GM18499 (cell line): Measurements from ENCODE around the gene PHF2.

Experiments used
- ATAC-seq: cut with Tn5 transposase; IDR thresholded peaks from one replicate; pipeline ENCODE4 v1.9.1; 2021; ENCODE audit warnings: moderate number of reproducible peaks; ENCODE audit not compliant: insufficient read depth, unreplicated experiment

Gene PHF2

DNA sequence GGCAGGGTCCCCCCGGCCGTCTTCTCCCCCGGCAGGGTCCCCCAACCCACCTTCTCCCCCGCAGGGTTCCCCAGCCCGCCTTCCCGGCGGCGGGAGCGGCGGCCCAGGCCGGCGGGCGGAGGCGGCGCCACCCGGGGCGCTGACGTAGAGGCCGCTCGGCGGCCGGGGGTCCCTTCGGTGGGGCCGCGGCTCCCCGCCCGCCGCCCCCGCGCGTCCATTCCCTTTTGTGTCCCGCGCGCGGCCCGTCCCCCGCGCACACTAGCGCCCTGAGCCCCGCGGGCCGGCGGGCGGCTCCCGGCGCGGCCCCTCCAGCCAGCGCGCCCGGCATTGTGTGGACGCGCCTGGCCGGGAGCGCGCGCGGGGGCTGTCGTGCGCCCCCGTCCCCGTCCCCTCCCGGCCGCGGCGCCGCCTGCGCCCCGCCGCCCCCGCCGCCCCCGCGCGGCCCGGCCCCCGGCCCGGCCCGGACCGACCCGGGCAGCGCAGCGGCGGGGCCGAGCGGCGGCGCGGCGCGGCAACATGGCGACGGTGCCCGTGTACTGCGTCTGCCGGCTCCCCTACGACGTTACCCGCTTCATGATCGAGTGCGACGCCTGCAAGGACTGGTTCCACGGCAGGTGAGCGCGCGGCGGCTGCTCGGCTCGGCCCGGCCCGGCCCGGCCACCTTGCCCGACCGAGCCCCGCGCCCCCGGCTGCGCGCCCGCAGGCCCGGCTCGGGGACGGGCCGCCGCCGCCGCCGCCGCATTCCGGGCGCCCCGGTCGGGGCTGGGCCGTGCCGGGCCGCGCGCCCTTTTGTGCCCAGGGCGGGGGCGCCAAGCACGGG is at the start of gene PHF2:
Gene PHF2, plus strand, starts transcription at position 327 of the 820 bp plus-strand sequence. Its CDS starts 190 bp downstream, at position 517.
- ATAC-seq: no peak

DNA sequence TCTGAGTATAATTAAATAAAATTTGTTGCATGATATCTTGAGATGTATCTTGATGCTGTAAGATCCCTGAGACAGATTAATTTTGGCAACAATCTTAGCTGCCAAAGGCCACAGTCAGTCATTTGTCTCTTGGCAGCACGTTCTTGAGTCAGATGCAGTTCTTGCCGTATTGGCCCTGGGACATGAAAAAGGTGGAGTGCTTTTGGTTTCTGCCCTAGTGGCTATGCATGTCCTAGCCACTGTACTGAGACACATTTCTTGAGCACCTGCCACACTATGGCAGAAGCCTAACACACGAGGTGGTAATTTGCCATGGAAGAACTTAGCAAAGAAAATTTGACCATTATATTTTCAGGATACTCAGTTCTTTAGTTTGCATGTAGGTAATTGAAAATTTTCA is 45.0 kb upstream of the PHF2 start:
- ATAC-seq: no peak

DNA sequence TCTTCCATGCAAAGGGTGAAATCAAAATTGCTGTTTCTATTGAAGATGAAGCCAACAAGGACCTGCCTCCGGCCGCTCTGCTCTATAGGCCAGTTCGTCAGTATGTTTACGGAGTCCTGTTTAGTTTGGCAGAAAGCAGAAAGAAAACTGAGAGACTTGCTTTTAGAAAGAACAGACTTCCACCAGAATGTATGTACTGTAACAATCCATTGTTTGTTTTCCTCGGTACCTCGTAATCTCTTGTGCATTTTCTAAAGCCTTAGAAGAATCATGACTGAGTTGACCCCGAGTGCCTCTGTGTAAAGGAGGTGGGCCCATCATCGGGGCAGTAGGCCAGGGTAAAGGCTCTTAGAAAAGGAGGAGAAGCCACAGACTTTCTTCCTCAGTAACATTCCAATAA is 44.2 kb upstream of the PHF2 start:
- no peak for ATAC-seq

DNA sequence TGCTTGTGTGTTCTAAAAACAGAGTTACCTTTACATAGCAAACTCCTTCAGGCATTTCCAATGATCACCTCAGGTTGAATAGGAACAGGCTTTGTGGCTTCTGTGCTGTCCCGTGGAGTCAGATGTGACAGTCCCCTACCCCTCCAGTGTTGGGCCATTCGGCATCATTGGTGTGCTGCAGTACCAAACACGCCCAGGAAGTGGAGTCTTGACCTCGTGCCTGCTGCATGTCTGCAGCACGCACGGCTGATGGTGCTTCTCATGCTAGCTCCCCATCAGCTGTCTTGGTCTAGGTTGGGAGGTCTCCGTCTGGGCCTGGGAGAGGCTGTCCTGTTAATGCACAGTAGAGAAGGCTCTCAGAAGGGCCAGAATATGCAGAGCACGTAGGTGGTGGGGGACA is 42.5 kb upstream of the PHF2 start:
- ATAC-seq: no peak

DNA sequence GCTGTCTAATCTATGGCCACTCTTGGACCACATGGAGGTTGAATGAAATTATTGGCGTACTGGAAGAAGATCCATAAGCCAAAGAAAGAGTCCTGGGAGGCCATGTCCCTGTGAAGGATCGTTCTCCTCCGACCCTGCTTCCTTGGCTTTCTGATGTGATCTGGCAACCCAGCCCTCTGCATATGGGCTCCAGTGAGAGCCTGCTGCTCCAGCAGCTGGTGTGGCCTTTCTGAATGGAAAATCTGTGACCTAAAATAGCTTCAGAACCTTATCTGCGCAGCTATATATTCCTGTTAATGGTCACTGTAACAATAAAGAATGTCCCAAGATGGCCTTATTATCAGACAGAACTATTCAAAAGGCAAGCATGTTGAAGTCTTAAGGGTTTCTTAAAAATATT is 40.2 kb upstream of the PHF2 start:
- ATAC-seq: no peak

DNA sequence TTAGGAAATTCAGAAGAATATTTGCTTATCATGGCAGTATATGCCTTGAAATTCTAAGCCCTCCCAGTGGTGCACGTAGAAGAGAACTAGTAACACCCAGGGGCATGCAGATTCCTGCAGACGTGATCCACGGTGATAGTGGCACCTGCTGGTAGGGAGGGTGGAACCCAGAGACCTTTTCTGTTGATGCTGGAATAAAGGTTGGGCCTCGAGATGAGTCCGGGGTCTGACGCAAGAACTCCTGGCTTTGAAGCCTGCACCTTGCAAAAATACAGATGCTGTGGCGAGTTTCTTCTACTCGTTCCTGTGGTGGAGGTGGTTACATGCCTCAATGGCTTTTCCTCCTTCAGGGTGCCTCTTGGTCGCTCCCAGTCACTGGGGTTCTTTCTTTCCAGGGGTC is 39.5 kb upstream of the PHF2 start:
- no peak for ATAC-seq

DNA sequence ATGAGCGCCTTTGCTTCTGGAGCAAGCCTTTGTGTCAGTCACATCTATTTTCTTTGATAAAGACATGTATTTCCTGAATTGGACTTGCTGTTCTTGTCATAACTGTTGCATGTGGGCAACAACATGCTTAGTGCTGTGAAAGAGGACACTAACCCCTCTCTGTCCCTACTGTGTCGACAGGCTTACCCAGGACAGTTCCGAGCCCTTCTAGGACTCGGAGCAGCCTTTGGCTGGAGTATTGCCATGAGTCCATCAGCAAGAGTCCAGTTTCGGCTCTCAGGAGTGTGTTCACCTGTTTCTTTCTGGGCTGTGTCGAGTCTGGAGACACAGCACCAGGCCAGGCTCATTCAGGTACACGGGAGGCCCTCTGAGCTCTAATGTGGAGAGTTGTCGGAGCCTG is 36.1 kb upstream of the PHF2 start:
- no peak for ATAC-seq

DNA sequence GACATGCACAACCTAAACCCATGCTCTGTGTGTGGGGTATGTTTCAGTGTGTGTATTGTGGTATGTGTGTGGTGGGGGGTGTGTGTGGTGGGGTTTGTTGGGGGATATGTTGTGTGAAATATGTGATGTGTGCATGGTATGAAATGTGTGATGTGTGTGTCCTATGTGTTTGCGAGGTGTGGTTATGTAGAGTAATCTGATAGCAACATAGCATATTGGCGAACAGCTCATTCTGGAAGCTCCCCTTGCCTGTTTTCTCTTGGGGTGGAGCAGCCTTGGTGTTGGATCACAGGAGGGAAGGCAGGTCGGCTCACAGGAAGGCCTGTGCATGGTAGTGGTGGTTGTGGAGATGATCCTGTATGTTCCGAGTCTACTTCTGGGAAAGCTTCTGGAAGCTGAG is 35.4 kb upstream of the PHF2 start:
- ATAC-seq: no peak

DNA sequence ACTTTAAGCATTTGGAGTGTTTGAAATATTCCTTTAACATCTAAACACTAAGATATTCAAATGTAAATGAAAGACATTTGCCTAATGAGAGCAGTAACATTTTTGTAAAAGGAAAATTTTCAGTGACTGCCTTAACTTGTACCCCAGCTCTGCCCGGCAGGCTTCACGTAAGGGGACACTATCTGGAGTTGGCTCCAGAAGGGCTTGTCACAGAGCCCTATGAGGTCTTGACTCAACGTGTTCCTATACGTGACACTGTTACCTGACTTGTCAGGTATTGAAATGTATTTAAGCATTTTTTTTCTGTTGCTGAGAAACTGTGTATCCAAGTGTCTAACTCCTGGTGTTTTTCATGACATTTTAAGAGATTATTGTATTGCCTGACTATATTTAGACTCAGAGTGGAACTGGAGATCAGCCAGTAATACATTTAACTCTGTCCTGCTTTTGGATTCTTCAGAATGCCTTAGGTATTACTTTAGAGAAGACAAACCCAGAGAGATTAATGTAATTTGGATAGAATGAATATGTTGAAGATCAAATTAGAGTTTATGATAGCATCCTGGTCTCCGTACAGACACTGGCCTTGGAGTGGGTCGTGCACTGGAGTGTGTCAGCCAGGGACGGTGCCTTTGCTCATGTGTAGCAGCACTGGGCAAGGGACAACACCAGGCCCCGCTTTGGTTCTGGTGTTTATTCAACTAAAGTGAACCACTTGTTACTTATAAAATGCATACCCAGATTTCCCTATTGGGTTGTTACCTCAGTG is 34.6 kb upstream of the PHF2 start:
- no peak for ATAC-seq

DNA sequence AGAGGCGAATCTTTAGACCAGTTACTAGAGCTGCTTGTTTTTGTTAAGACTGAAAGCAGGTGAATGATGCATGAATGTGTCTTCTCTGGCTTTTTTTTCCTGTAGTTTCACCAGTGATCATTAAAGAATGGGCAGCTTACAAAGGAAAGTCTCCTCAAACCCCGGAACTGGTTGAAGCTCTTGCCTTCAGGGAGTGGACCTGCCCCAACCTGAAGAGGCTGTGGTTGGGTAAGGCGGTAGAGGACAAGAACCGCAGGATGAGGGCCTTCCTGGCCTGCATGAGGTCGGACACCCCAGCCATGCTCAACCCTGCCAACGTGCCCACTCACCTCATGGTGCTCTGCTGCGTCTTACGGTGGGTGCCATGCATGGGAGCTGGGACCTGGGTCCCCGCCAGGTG is 33.3 kb upstream of the PHF2 start:
- ATAC-seq: no peak

DNA sequence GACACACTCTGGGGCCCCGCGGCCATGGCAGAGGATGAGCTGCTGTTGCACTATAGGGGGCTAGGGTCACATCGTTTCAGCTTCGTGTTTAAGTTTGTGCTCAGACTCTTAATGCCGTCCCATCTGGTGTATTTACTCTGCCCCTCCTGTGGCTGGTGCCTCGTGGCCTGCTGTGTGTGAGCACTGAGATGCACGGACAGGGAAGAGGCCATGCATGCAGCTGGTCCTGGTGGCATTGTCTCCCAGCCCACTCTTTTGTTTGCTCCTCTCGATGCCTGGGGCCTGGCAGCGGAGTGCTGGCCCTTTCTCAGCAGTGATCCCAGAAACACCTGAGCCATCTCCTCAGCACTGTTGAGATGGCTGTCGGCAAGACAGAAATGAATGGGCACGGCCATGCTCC is 30.0 kb upstream of the PHF2 start:
- no peak for ATAC-seq

DNA sequence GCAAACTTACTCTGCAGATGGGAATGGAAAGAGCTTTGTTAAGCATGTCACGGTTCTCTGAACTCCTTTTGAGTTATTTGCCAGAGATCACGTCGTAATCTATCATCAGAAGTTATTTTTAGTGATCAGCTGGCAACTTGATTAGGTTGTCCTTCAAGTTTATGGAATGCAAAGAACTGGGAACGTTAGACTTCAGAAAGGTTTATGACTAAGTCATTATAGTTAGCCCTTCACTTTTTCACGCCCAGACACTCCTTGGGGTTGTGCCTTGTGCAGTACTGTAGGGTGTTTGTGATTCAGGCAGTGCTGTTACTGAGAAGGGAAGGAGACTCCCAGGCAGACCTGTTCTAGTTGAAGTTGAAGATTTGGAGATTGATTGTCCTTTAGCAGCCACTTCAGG is 26.8 kb upstream of the PHF2 start:
- no peak for ATAC-seq

DNA sequence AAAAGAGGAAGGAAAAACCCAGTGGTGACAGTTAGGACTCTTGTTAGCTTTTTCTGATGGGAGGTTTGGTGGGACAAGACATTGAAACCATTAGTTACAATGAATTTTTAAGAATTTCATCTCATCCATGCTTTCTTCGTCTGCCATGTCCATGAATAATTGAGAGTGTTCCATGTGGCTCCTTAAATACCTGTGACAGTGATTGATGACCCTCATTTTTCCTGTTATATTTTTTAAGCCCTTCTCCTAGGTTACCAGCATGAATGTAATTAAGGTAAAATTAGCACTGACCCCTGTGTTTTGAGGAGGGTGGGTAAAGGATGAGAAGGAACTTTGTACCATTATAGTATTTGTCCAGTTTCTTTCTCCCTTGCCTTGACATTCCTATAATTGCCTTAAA is 23.5 kb upstream of the PHF2 start:
- ATAC-seq: no peak

DNA sequence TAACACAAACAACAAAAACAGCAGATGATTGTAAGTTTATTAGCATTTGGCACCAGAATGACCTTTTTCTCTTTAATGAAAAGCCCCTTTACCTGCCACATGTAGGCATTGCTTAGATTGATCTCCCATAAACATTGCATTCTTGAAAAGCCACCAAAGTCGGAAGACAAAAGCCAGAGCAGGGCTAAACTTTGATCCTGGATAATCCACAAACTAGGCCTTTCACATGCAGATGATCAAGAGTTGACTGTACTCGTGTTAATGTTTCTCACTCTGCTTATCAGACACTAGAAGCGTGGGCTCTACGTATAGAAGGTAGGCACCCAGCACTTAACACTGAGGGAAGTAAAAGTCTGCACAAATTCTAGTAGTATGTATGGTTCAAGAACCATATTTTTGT is 21.0 kb upstream of the PHF2 start:
- no peak for ATAC-seq

DNA sequence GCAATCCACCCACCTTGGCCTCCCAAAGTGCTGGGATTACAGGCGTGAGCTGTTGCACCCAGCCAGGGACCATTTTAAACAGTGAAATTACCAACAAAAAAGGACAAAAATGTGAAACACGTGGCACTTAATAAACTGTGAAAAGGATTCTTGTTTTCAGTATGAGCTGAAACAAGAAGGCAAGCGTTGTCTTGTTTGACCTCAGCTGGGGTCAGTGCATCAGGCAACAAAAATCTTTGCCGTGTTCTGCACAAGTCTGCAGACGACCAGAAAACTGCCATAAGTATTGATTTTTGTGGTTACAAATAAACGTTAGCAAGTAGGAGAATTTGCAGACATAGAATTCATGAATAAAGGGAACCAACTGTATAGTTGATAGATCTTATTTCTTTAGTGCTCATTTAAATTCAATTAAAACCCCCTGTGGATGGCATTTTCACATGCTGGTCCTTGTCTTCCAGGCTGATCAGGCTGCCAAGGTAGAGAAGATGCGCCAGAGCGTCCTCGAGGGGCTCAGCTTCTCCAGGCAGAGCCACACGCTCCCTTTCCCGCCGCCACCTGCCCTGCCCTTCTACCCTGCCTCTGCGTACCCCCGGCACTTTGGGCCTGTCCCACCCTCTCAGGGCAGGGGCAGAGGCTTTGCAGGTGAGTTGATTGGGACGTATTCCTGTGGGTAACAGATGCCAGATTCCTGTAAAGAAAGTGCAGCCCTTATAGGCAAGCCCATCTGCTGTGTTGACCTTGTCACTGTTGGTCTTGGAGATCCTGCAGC is 18.8 kb upstream of the PHF2 start:
- ATAC-seq: no peak

DNA sequence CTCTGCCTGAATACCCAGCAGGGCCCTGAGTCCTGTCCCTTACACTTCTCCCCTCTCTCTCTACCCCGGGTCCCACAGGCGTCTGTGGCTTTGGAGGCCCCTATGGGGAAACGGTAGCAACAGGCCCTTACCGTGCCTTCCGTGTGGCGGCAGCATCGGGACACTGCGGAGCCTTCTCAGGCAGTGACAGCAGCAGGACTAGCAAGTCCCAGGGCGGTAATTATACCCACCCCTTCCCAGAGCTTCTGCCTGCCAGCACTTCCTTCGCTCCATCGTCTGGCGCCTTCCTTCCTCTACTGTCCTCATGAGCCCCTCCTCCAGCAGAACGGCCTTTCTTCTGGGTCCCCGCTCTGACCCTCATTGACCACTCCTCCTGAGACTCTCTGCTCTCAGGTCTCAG is 17.9 kb upstream of the PHF2 start:
- no peak for ATAC-seq

DNA sequence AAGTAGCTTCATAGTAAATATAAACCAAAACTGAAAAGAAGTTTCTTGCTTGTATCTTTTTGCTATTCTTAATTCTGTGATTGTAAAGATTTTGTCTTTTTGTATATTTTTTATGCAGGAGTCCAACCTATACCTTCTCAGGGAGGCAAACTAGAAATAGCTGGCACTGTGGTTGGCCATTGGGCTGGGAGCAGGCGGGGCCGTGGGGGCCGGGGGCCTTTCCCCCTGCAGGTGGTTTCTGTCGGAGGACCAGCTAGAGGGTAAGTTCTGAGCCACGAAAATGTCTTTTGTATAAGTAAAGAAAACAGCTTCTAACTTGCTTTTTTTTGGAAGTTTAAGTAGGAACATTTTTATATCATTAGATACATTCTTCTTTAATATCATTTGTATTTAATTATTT is 15.4 kb upstream of the PHF2 start:
- no peak for ATAC-seq

DNA sequence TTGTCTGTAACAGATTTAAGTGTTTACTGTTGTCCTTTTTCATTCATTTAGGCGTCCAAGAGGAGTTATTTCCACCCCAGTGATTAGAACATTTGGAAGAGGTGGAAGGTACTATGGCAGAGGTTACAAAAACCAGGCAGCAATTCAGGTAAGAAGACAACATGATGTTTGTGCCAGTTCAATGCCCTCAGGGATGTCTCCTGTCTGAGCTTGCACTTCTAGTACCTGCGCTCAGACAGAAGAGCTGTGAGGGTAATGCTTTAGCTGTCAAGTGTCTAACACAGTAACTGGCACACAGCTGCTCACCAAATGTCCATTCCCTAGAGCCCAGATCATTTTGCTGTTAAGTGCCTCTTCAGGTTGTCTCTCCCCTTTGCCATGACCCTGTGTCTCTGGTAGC is 14.2 kb upstream of the PHF2 start:
- no peak for ATAC-seq

DNA sequence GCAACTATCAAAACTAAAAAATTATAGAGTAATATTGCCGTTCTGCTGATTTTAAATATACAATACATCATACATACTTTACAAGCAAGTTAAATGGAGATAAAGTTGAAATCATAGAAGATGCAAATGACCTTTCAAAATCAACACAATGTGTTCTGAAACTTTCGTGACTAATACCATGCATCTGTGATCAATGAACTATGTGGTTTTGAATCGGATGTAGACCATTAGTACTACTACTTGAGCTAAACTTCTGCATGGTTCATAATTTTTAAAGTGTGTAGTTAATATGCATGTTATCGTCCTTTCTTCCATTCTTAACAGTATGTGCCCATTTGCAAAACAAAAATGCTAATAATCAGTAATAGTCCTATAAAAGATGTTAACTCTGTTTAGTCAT is 11.3 kb upstream of the PHF2 start:
- no peak for ATAC-seq

DNA sequence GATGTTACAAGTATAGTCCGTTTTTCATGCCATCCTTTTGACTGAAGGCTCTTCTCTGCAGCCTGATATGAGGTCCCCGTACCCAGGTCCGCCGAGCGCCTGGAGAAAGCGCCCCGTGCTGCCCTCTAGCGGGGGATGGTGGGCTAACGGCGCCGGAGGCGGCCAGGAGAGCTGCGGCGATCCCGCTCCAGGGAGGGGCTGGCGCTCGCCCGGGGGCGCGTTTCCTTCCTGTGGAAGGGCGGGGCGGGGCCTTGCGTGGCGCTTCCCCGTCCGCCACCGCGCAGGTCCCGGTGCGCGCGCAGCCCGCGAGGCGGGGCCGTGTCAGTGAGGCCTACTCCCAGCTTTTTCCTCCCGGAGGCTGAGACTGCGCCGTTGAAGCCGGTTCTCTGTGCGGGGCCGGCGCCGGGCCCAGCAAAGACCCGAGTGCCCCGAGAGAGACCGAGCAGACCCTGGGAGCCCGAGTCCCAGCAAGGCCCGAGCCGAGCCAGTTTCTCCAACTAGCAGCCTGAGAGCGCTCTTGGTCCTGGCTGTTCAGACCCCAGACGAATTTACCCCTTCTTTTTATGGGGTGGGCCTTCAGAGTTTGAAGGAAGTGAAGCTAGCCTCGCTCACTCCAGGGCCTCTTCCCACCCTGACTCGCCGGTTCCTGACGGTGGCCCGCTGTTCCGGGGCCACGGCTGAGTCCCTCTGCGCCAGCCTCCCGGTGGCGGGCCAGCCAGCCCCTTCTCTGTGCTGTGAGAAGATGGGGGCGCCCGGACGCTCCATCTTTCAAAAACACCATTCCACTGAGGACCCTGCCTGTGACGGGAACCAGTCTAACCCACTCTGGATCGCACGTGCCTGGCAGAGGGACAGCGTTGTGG is 9.7 kb upstream of the PHF2 start:
- peak; percentile 69 for ATAC-seq
